Measurements from ENCODE around the gene PIGO.

- TF ChIP-seq CTCF (IDR thresholded peaks at IDR 0.05; ENCODE audit: low read depth, low read length) (no peak), EZH2phosphoT487 (IDR thresholded peaks at IDR 0.05; ENCODE audit: low read depth) (no peak)
Measured at GRCh38 chr9:35097573-35097972, 1.2 kb upstream of the PIGO start.
